ENCODE results near the gene B3GNT2. TPM values are rescaled to one million over a fixed set of nuclear protein-coding genes. Genes with fewer than 3 reads are reported as not detected.
"Not testable (repeated sequence)": the region's sequence is repeated elsewhere in the genome, so short reads cannot be mapped to it uniquely, and the experiment has no call there.

Gene B3GNT2
- total and polyA plus RNA-seq, 2 donors (not counting 3 experiments of a cell fraction or from before 2014, with no cell fraction given): 9.5 to 21.2 TPM

- ChIA-PET CTCF (interaction anchor here (1.1 to 2.9 kb wide), 2 partner anchors 205 to 213 kb away, joined by 3 to 10 read pairs; no protein-coding TSS in a partner anchor), POLR2A (no interaction called here)
- dilution Hi-C loops (cut with MboI; ENCODE audit: extremely low pct_ligation_motif_present, low sequenced_read_pairs) (no loop called here), intact Hi-C loops (cut with micrococcal nuclease) (loop anchor here (1.0 to 5.0 kb wide), 3 partner anchors 106 to 213 kb away; no protein-coding TSS in a partner anchor)
- Histone ChIP-seq H3K27me3 (ENCODE audit: control insufficient read depth in 2 of 2, insufficient read depth in 2 of 2, low read length in 2 of 2) (no peaks in the 10 kb centered on the region), H3K4me3 (replicated peaks in 1 of 3; ENCODE audit: insufficient read depth in 1 of 3, low read depth in 1 of 3, low read length in 3 of 3) (peak overlapping the region in 2 of 3 experiments; percentile 70 to 98), H3K36me3 (ENCODE audit: control insufficient read depth in 2 of 2, extremely low read depth in 1 of 2, insufficient read depth in 2 of 2, low read length in 2 of 2) (no peaks in the 10 kb centered on the region), H3K4me1 (ENCODE audit: control insufficient read depth, extremely low read depth, insufficient read depth, low read length) (peaks cover 13% of the 10 kb centered on the region), H2AFZ (ENCODE audit: low read depth, low read length) (no peak overlapping the region), H4K20me1 (replicated peaks; ENCODE audit: control insufficient read depth, extremely low read depth, insufficient read depth, low read length) (peaks cover 2% of the 10 kb centered on the region), H3K9me1 (replicated peaks; ENCODE audit: control insufficient read depth, extremely low read depth, insufficient read depth, low read length) (no peaks in the 10 kb centered on the region), H3K27ac (ENCODE audit: insufficient read depth, low read depth, low read length) (no peak overlapping the region), H3K79me2 (ENCODE audit: control insufficient read depth, insufficient read depth, low read length) (peaks cover 48% of the 10 kb centered on the region), H3K4me2 (ENCODE audit: insufficient read depth, low read length) (peak overlapping the region; percentile 81), H3K9me3 (replicated peaks; ENCODE audit: control insufficient read depth, insufficient read depth, low read length) (no peaks in the 10 kb centered on the region), H3K9ac (replicated peaks; ENCODE audit: extremely low read depth, insufficient read depth, low read length) (no peak overlapping the region)
- DNase-seq (ENCODE audit: low read depth, low spot score): peak; percentile 22
- TSS peak; percentile 11 for BruUV-seq (replicated peaks)
- TF ChIP-seq POLR2AphosphoS5 (IDR thresholded peaks at IDR 0.05; ENCODE audit: insufficient read depth, low read depth, low read length): no peak
- TF ChIP-seq, protein P1, sequence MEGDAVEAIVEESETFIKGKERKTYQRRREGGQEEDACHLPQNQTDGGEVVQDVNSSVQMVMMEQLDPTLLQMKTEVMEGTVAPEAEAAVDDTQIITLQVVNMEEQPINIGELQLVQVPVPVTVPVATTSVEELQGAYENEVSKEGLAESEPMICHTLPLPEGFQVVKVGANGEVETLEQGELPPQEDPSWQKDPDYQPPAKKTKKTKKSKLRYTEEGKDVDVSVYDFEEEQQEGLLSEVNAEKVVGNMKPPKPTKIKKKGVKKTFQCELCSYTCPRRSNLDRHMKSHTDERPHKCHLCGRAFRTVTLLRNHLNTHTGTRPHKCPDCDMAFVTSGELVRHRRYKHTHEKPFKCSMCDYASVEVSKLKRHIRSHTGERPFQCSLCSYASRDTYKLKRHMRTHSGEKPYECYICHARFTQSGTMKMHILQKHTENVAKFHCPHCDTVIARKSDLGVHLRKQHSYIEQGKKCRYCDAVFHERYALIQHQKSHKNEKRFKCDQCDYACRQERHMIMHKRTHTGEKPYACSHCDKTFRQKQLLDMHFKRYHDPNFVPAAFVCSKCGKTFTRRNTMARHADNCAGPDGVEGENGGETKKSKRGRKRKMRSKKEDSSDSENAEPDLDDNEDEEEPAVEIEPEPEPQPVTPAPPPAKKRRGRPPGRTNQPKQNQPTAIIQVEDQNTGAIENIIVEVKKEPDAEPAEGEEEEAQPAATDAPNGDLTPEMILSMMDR (IDR thresholded peaks at IDR 0.05; ENCODE audit: extremely low read depth in 1 of 2, insufficient read depth in 1 of 2, low read depth in 1 of 2, low read length in 2 of 2): no peak
- TF ChIP-seq GATA2 (IDR thresholded peaks at IDR 0.05; ENCODE audit: insufficient read depth, insufficient read length, low read depth, low read length): no peak
- TF ChIP-seq MYC (IDR thresholded peaks at IDR 0.05; ENCODE audit: low read depth, low read length): no peak
- TF ChIP-seq, protein P2, sequence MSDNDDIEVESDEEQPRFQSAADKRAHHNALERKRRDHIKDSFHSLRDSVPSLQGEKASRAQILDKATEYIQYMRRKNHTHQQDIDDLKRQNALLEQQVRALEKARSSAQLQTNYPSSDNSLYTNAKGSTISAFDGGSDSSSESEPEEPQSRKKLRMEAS (IDR thresholded peaks at IDR 0.05; ENCODE audit: insufficient read depth, insufficient read length): no peak
- TF ChIP-seq FOS (IDR thresholded peaks at IDR 0.05; ENCODE audit: borderline replicate concordance, insufficient read depth, low read length): no peak
- TF ChIP-seq EZH2 (IDR thresholded peaks at IDR 0.05; ENCODE audit: borderline replicate concordance, low read depth, low read length, severe bottlenecking): no peak
- TF ChIP-seq JUN (IDR thresholded peaks at IDR 0.05; ENCODE audit: borderline replicate concordance, insufficient read depth, insufficient read length, low read depth): no peak
- TF ChIP-seq POLR2A (IDR thresholded peaks at IDR 0.05; ENCODE audit: low read depth, low read length): no peak
- peak; percentile 66 for FAIRE-seq
These were observed 2.2 kb downstream of the B3GNT2 start for GRCh38 chr2:62197925-62198633.

GRCh38 chr2:62198854-62199253 is 2.9 kb downstream of the B3GNT2 start:
- Histone ChIP-seq H3K4me1 (ENCODE audit: control insufficient read depth, extremely low read depth, insufficient read depth, low read length) (peaks cover 13% of the 10 kb centered on the region), H3K79me2 (ENCODE audit: control insufficient read depth, insufficient read depth, low read length) (peaks cover 54% of the 10 kb centered on the region)
- POLR2A ChIA-PET; H3K27ac ChIP-seq (ENCODE audit: insufficient read depth, low read depth, low read length); H3K4me3 ChIP-seq (replicated peaks in 1 of 3; ENCODE audit: insufficient read depth in 1 of 3, low read depth in 1 of 3, low read length in 3 of 3); H4K20me1 ChIP-seq (replicated peaks; ENCODE audit: control insufficient read depth, extremely low read depth, insufficient read depth, low read length); CTCF ChIA-PET; H3K9ac ChIP-seq (replicated peaks; ENCODE audit: extremely low read depth, insufficient read depth, low read length); H3K27me3 ChIP-seq (ENCODE audit: control insufficient read depth in 2 of 2, insufficient read depth in 2 of 2, low read length in 2 of 2); BruUV-seq (replicated peaks); FAIRE-seq; H3K9me1 ChIP-seq (replicated peaks; ENCODE audit: control insufficient read depth, extremely low read depth, insufficient read depth, low read length); H3K4me2 ChIP-seq (ENCODE audit: insufficient read depth, low read length); H3K9me3 ChIP-seq (replicated peaks; ENCODE audit: control insufficient read depth, insufficient read depth, low read length); DNase-seq (ENCODE audit: low read depth, low spot score); H3K36me3 ChIP-seq (ENCODE audit: control insufficient read depth in 2 of 2, extremely low read depth in 1 of 2, insufficient read depth in 2 of 2, low read length in 2 of 2); H2AFZ ChIP-seq (ENCODE audit: low read depth, low read length); dilution Hi-C loops (cut with MboI; ENCODE audit: extremely low pct_ligation_motif_present, low sequenced_read_pairs): not testable (repeated sequence)
- intact Hi-C loops (cut with micrococcal nuclease): loop anchor here (5.0 kb wide), 1 partner anchor 207 kb away; no protein-coding TSS in a partner anchor
